Measurements from ENCODE around the gene MUC6. TPM values are rescaled to one million over a fixed set of nuclear protein-coding genes. Genes with fewer than 3 reads are reported as not detected.

Gene MUC6
- total RNA-seq, 1 experiment from 2014 or later: not detected

GRCh38 chr11:1014276-1014675, 22.2 kb downstream of the MUC6 start:
- Histone ChIP-seq H2BK15ac (ENCODE audit: low read depth, low read length) (no peak overlapping the region), H3K4me1 (ENCODE audit: insufficient read depth, low read length) (no peaks in the 10 kb centered on the region), H3K23me2 (ENCODE audit: insufficient read length, low read depth, low read length, poor library complexity, severe bottlenecking) (no peaks in the 10 kb centered on the region), H3K79me1 (ENCODE audit: insufficient read depth, low read depth, low read length, poor library complexity, severe bottlenecking) (no peaks in the 10 kb centered on the region), H3K23ac (ENCODE audit: insufficient read length, low read depth, low read length) (no peak overlapping the region), H3K4ac (ENCODE audit: low read depth, low read length) (no peak overlapping the region), H3K79me2 (ENCODE audit: insufficient read depth, low read length) (no peaks in the 10 kb centered on the region), H3K18ac (ENCODE audit: insufficient read length, low read depth, low read length) (no peak overlapping the region), H3K27ac (ENCODE audit: insufficient read length, low read depth, low read length) (no peak overlapping the region), H2BK120ac (ENCODE audit: low read depth, low read length, poor library complexity, severe bottlenecking) (no peak overlapping the region), H2BK5ac (ENCODE audit: insufficient read length, low read length) (no peak overlapping the region), H3K9ac (ENCODE audit: extremely low read depth, insufficient read length, low read length) (no peak overlapping the region), H3T11ph (ENCODE audit: low read length) (no peak overlapping the region), H2AFZ (ENCODE audit: low read length) (no peak overlapping the region), H2BK12ac (ENCODE audit: insufficient read length, low read depth, low read length) (no peak overlapping the region), H4K8ac (replicated peaks; ENCODE audit: insufficient read length, low read depth, low read length) (no peak overlapping the region), H3K4me2 (ENCODE audit: insufficient read depth, insufficient read length, low read length) (no peak overlapping the region), H3K9me3 (ENCODE audit: control insufficient read depth, low read depth, low read length) (peaks cover 6% of the 10 kb centered on the region), H2BK20ac (ENCODE audit: low read depth, low read length, poor library complexity, severe bottlenecking) (no peak overlapping the region), H3K27me3 (ENCODE audit: insufficient read depth, low read length) (no peaks in the 10 kb centered on the region), H4K91ac (ENCODE audit: insufficient read length, low read depth, low read length) (no peak overlapping the region), H3K56ac (ENCODE audit: insufficient read length, low read depth, low read length) (no peak overlapping the region), H2AK5ac (ENCODE audit: insufficient read length, low read length) (no peak overlapping the region), H4K20me1 (ENCODE audit: control insufficient read depth, insufficient read depth, insufficient read length) (peaks cover 2% of the 10 kb centered on the region), H3K14ac (ENCODE audit: insufficient read depth, low read length) (no peak overlapping the region), H4K5ac (ENCODE audit: insufficient read length, low read depth, low read length) (no peak overlapping the region)
- H3K36me3 Mint-ChIP-seq (ENCODE audit: insufficient read depth in 1 of 3, low read depth in 3 of 3): peaks cover 31 to 44% (median 36%) of the 10 kb centered on the region in 3 experiments
- no CpG with 5 or more reads among the region's 14 CpGs for WGBS (ENCODE audit: extremely low coverage, insufficient read length, low lambda C conversion rate)
- H3K27ac Mint-ChIP-seq: no peak overlapping the region
- peaks cover 14% of the 10 kb centered on the region for H3K27me3 Mint-ChIP-seq (ENCODE audit: low read depth)
- H3K4me1 Mint-ChIP-seq: peaks cover 3 to 8% of the 10 kb centered on the region in 2 experiments; a peak in 2 of 4 replicates
- no peak for TF ChIP-seq CTCF (conservative IDR thresholded peaks at IDR 0.05)
- no peak overlapping the region for H3K4me3 Mint-ChIP-seq
- H3K9me3 Mint-ChIP-seq: peaks cover 19 to 25% of the 10 kb centered on the region in 2 experiments
- no peak for DNase-seq

All from H9 (cell line).